GM04503 (cell line): Measurements from ENCODE around the gene SLC6A7.
"Not testable (repeated sequence)": the region's sequence is repeated elsewhere in the genome, so short reads cannot be mapped to it uniquely, and the experiment has no call there.

ENCODE experiments used
- DNase-seq: peaks from one replicate; pipeline ENCODE4 v3.0.0-alpha.2; 2012; ENCODE audit warnings: low read depth

SLC6A7 gene

GRCh38 chr5:150243590-150243989 is 53.7 kb downstream of the SLC6A7 start:
- DNase-seq = no peak

- no peak for DNase-seq
Observed at GRCh38 chr5:150244209-150244608, 54.3 kb downstream of the SLC6A7 start.

GRCh38 chr5:150245111-150245789 is 55.4 kb downstream of the SLC6A7 start:
- DNase-seq = no peak

- no peak for DNase-seq
Observed at GRCh38 chr5:150245808-150246207, 55.9 kb downstream of the SLC6A7 start.

- DNase-seq = no peak
Observed at GRCh38 chr5:150246429-150246828, 56.6 kb downstream of the SLC6A7 start.

GRCh38 chr5:150246835-150247234 is 57.0 kb downstream of the SLC6A7 start:
- DNase-seq = no peak

- DNase-seq = no peak
Observed at GRCh38 chr5:150247726-150248125, 57.9 kb downstream of the SLC6A7 start.

GRCh38 chr5:150248493-150248892 is 58.6 kb downstream of the SLC6A7 start:
- not testable (repeated sequence) for DNase-seq

- no peak for DNase-seq
Observed at GRCh38 chr5:150248946-150249345, 59.1 kb downstream of the SLC6A7 start.

GRCh38 chr5:150249744-150250143 is 59.9 kb downstream of the SLC6A7 start:
- DNase-seq = no peak

- DNase-seq = no peak
Observed at GRCh38 chr5:150251504-150251903, 61.6 kb downstream of the SLC6A7 start.

- DNase-seq = no peak
Observed at GRCh38 chr5:150252489-150252888, 62.6 kb downstream of the SLC6A7 start.

GRCh38 chr5:150253416-150254208 is 63.8 kb downstream of the SLC6A7 start:
- DNase-seq = no peak

GRCh38 chr5:150254363-150254762 is 64.5 kb downstream of the SLC6A7 start:
- no peak for DNase-seq

- DNase-seq = no peak
Observed at GRCh38 chr5:150254774-150255173, 64.9 kb downstream of the SLC6A7 start.

- no peak for DNase-seq
Observed at GRCh38 chr5:150255659-150256409, 66.0 kb downstream of the SLC6A7 start.

GRCh38 chr5:150256410-150257064 is 66.7 kb downstream of the SLC6A7 start:
- no peak for DNase-seq

GRCh38 chr5:150257424-150257823 is 67.6 kb downstream of the SLC6A7 start:
- DNase-seq = no peak

- DNase-seq = no peak
Observed at GRCh38 chr5:150258130-150258529, 68.3 kb downstream of the SLC6A7 start.
